Right forelimb (tissue), 1 donor: ENCODE measurements around the gene ATP5PB.

ENCODE experiments used
- DNase-seq: peaks from one replicate; pipeline ENCODE4 v3.0.0-alpha.2; 2018

Gene ATP5PB

DNA sequence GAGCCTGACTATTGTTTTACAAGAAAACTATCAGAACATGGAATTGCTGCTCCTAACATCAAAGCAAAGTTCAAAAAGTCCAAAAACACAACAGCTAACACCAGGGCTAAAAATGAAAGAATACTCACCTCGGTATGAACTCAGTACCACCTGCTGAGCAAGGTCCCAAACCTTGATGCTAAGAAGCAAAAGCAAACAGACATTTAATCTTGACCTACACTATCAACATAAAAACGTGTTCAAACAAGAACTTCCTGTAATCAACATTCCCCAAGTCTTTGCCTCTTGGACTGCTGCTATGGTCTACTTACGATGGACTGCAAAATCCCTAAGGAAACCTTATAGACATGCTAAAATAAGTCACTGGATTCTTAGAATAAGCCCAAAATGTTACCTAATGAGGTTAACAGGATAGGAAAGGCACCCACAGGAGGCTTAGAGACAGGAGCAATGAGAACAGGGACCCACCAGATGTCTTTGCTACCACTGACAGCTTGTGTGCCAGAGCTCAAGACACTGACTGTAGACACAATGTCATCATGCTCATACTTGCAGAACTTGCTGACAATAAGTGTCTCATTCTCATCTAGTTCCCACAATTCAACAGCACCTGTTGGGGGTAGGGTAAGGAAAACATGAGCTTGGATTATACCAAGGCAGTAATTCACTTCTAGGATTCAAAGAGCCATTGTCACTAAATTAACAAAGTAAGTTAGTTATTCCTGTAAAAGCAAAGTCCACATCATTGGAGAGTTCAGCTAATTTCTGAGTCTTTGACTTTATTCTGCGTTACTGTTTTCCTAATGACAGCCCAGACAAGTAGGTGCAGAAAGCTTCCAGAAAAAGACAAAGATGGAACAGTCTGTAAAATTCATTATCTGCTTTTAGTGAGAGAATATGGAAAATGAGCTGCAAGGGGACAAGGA is 2.0 kb upstream of the ATP5PB start:
- no peak for DNase-seq

DNA sequence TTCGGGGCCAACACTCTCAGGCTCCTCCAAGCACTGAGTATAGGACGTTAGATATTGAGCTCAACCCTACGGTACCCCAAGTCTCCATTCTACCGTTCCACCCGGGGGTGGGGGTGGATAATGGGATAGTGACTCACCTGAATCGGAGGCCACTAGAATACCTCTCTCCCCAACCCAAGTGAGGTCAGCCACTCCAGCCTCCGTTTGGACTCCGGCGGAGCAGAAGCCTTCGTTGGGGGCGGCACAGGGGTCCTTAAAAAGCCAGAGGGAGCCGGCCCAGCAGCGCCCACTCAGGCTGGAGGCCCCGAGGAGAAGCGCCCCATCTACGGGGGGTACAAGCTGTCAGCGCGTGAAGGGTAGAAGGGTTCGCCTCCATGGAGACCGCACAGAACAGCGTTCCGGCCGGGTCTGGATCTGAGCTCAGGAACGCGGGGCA is 764 bp upstream of the ATP5PB start:
- DNase-seq = no peak

DNA sequence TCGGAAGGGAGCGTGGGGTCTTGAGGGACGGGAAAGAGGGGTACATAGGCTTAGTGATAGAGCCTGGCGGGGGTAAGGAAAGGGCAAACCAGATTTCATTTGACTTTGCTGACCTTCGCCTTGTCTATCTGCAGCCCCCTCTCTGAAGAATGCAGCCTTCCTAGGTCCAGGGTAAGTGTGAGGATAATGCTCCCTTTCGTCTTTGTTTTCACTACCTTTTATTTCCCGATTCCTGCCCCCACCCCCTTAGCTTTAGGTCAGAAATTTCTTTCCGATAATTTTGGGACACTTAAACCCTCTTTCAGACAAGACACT is 396 bp downstream of the ATP5PB start:
- no peak for DNase-seq

DNA sequence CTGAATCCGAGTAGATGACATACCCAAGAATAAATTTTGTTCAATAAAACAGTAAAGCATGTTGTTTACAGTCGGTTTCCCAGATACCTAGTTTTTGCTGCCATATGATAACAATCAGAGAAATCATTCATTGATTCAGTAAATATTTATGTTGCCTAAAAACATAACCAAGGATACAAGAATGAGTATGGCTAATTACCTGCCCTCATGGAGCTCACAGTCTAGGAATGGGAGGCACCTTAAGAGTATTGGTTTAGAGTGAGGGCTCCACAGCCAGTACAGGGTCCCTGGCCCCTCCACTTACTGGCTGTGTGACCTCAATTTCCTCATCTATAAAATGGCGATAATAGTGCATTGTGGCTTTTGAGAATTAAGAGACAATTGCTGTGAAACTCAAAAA is 921 bp downstream of the ATP5PB start:
- DNase-seq = no peak

DNA sequence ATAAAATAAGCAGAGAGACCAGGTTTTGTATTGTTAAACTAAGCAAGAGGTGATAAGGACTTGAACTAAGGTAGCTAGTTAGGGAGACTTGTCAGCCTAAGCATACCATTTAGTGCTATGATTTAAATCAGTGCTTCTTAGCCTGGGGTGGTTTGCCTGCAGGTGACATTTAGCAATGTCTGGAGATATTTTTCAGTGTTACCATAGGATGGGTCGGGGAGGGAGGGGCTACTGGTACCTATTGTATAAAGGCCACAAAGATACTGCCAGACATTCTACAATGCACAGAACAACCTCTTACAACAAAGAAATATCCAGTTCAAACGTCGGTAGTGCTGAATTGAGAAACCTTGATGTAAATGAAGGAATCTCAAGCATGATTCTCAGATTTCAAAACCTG is 3.3 kb downstream of the ATP5PB start:
- DNase-seq = no peak

GRCh38 chr1:111453706-111454105 is 4.4 kb downstream of the ATP5PB start:
- DNase-seq = no peak

DNA sequence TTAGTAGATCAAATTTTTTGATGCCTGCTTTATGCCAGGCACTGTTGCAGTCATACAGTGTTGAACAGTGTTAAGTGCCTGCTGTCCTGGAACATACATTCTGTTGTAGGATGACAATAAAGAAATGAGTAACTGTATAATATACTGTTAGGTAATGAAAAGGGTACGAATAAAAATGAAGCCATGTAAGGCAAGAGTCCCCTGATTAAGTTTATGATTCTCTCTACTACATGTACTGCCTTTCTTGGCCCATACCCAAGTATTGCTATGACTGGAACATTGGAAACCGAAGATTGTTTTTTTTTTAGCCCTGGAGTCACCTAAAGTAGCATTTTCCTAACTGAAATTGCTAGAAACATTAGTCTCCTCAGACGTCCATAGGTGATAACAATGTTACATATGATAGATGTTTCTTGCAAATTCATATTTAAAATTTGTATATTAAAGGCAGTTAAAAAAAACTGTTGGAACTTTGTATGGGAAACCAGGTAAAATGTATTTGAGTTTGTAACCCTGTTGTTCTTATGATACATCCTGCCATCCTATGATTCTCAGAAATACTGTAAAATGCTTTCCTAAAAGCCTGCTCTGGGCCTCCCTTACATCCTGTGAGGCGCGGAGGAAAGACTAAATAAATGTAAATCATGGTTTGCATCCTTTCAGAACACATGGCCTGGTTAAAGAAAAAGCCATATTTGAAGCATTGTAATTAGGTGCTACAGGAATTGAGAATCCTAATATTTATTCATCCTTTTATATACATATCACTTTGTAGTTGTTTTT is 5.8 kb downstream of the ATP5PB start:
- DNase-seq = no peak

GRCh38 chr1:111455642-111456031 is 6.4 kb downstream of the ATP5PB start:
- no peak for DNase-seq

GRCh38 chr1:111461765-111462164 is 12.5 kb downstream of the ATP5PB start:
- DNase-seq = no peak

DNA sequence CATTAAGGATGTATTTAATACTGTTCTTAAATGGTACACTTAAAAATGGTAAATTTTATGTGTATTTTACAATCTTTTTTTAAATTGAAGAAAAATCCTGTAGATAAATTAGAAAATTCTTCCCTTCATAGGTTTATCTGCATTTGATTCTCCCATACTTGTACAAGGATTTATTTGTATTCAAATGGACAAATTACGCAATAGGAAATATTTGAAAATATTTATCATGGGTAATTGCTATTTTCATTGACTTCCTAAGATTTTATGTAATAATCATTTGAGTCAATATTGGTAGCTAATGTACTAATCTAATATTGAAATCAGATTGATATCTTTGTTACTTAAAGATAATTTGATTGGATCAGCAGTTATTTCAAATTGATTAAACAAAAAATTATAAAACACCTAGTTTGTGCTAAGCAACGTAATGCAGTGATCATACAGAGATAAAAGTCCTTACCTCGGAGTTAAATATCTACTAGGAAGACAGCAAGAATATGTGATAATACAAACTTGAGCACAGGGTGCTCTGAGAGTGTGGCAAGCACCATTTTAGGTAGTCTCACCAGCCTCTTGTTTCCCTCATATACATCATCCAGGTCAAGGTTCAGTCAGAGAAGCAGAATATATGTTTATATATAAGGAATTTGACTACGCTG is 13.2 kb downstream of the ATP5PB start:
- no peak for DNase-seq

DNA sequence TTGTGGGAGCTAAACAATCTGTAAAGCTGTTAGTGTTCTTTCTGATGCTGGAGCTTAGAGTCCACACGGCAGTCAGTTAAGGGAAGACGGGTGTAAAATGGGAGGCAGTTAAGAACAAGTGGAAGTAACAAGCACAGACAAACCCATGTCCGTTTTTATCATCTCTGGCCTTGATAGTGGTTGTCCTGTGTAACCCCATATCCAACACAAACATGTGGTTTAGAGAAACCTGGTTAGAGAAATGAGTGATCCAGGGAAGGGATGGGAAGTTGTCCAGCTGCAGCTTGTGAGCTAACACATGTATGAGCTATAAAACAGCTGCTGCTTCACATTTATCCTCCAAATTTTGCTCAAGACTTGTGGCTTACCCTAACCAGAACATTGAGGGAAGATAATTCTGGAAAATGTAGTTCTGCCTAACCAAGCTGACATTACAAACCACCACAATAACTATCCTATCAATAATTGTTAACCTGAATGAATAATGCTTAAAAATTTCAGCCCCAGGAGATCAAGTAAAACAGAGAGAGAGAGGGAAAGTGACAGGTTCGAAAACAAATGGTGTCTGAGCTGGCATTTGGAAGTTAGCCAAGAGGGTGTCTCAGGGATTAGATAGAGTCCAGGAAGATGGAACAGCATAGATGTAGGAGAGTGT is 13.9 kb downstream of the ATP5PB start:
- no peak for DNase-seq

GRCh38 chr1:111465754-111466153 is 16.5 kb downstream of the ATP5PB start:
- DNase-seq = no peak

- DNase-seq = no peak
These were observed 17.2 kb downstream of the ATP5PB start for GRCh38 chr1:111466480-111466879.

DNA sequence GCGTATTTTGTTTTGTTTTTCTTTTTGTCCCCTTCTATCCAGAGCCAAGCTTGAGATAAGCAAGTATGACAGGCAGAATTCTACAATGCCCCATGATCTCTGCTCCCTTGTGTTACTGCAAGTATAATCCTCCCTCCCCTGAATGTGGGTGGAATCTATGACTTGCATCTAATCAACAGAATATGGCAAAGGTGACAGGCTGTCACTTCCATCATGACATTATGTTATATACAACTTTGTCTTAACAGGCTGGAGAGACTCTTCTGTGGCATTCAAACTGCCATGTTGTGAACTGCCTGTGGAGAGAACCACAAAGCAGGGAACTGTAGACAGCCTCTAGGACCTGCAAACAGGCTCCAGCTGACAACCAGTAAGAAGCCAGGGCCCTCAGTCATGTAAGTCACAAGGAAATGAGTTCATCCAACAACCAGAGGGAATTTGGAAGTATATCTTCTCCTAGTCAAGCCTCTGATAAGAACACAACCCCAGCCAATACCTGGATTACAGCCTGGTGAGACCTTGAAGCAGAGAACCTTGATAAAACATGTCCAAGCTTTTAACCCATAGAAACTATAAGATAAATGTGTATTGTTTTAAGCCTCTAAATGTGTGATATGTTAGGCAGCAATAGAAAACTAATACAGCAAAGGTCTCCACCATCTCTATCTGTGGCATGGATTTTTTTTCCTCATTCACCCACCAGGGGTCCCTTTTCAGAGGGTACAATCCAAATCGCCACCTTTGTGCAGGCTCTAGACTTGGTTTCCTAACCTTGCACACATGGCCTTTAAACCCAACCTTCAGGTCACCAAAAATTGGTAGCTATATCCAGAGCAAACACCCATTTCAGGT is 18.8 kb downstream of the ATP5PB start:
- no peak for DNase-seq

GRCh38 chr1:111468717-111469100 is 19.4 kb downstream of the ATP5PB start:
- no peak for DNase-seq

DNA sequence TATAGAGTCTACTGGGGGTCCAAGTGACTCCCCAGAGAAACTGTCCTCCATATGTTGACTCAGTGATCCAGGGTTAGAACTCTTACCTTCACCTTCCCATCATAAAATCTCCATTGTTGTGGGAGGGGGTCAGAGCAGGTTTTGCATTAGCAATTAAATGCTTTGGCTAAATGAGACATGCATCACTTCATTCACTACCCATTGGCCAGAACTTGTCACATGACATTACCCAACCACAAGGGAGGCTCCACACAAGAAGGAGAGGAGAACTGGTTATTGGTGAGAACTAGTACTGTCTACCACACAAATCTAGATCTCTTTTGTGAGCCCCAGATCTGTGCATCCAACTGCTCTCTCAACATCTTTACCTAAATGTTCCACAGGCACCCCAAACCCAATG is 20.3 kb downstream of the ATP5PB start:
- no peak for DNase-seq

- DNase-seq = no peak
These were observed 21.3 kb downstream of the ATP5PB start for GRCh38 chr1:111470596-111470995.

DNA sequence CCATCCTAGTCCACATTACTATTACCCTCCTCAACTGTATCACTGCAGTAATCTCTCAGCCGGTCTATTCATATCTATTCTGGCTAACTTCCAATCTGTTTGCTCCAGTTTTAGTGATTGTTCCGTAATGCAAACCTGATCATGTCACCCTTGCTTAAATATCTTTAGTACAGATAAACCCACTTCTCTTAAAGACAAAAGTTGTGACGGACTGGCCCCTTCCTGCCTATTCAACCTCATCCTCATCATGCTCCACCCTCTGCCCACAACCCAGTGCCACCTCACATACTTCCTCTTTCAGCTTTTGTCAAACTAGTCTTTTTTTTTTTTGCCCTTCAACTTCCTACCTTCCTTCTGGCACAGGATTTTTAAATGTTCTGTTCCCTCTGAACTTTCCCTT is 21.7 kb downstream of the ATP5PB start:
- no peak for DNase-seq

DNA sequence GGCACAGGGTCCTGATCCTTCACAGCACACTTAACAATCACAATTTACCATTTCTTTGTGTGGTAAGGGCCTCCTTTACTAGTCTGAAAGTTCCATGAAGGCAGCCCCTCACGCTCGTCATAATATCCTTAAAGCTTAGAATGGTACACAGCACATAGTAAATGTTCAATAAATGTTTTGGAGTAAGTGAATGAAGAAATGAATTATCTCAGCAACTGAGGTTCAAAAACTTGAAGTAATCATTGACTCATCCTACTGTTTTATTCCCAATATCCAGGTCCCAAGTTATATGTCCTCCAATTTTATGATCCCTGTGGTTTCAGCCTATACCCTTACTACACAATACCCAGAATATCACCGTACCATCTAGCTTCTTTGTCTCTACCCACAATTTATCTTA is 22.3 kb downstream of the ATP5PB start:
- DNase-seq = no peak

- no peak for DNase-seq
These were observed 24.8 kb downstream of the ATP5PB start for GRCh38 chr1:111474106-111474505.

GRCh38 chr1:111474521-111474920 is 25.3 kb downstream of the ATP5PB start:
- no peak for DNase-seq

DNA sequence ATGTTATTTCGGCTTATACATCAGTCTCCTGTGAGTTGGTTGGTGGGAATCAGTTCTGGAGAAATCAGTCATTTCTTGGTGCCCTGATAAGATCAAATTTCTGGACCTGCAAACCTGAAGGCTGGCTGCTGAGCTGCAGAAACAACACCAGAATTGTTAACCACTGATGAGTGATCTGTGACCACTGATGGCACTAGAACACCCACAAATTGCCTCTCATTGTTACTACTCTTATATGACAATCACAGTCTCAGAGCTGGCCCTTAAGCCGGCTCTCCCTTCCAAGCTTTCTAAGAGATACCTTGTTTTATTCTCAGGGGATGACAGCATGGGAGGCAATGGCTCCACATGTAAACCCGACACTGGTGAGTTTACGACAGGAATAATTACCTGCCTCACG is 26.4 kb downstream of the ATP5PB start:
- no peak for DNase-seq
